ENCODE data around the gene LTBP3.

DNA sequence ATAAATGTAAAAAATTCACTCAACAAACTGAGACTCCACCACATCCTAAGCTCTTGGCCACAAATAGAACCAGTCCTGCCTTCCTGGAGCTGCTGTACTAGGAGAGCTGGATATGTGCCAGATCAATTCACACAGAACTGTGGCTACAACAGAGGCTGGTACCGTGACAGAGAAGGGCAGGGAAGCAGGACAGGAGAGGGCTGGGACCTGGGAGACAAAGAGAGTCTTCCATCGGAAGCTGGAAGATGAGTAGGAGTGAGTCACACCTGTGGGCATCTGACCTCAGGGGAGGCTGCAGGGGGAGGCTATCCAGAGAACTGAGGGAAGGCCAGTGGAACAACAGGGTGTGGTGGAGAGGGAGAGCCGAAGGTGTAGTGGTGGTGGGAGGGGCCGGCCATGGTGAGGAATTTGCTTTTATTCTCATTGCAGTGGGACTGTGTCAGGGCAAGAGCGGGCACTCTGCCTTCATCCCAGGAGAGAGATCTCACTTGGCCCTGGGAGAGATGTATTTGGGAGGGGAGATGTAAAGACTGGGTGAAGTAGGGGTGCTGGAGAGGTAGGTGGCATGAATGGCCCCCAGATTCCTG lies 1.9 kb upstream of the LTBP3 start:
- TF ChIP-seq, protein P1, sequence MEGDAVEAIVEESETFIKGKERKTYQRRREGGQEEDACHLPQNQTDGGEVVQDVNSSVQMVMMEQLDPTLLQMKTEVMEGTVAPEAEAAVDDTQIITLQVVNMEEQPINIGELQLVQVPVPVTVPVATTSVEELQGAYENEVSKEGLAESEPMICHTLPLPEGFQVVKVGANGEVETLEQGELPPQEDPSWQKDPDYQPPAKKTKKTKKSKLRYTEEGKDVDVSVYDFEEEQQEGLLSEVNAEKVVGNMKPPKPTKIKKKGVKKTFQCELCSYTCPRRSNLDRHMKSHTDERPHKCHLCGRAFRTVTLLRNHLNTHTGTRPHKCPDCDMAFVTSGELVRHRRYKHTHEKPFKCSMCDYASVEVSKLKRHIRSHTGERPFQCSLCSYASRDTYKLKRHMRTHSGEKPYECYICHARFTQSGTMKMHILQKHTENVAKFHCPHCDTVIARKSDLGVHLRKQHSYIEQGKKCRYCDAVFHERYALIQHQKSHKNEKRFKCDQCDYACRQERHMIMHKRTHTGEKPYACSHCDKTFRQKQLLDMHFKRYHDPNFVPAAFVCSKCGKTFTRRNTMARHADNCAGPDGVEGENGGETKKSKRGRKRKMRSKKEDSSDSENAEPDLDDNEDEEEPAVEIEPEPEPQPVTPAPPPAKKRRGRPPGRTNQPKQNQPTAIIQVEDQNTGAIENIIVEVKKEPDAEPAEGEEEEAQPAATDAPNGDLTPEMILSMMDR (IDR thresholded peaks at IDR 0.05): no peak
- no peak for TF ChIP-seq POLR2A (IDR thresholded peaks at IDR 0.05)
